Testis (tissue), 3 donors: ENCODE data around the gene CFAP157. TPM values are rescaled to one million over a fixed set of nuclear protein-coding genes. Genes with fewer than 3 reads are reported as not detected.

Experiments used
- DNase-seq: peaks from one replicate; pipeline ENCODE4 v3.0.0-alpha.2; 2019
- H3K27ac ChIP-seq, 2 donors: fragments of 200-600 bp; sonication (generic); one replicate each; pipeline ENCODE4 v1.5.1; 2019
- H3K27me3 ChIP-seq: fragments of 200-600 bp; sonication (generic); one replicate; pipeline ENCODE4 v1.5.1; 2019
- H3K36me3 ChIP-seq: fragments of 200-600 bp; sonication (generic); one replicate; pipeline ENCODE4 v1.5.1; 2017; ENCODE audit warnings: low read depth; ENCODE audit errors: missing control alignments
- H3K4me1 ChIP-seq: fragments of 200-600 bp; sonication (generic); one replicate; pipeline ENCODE4 v1.5.1; 2019
- H3K4me3 ChIP-seq, 2 donors: fragments of 200-600 bp; sonication (generic); one replicate each; pipeline ENCODE4 v1.5.1; 2017 to 2019
- H3K9me3 ChIP-seq: fragments of 200-600 bp; sonication (generic); one replicate; pipeline ENCODE4 v1.5.1; 2017
- POLR2A ChIP-seq: fragments of 450-650 bp; IDR thresholded peaks from one replicate; pipeline ENCODE4 v1.6.1; 2017; ENCODE audit warnings: antibody characterized with exemption, mild to moderate bottlenecking, moderate library complexity
- WGBS, 2 donors: methylation state at CpG; one replicate each; pipeline ENCODE4 v1.1.5; 2018; 5-methylcytosine and 5-hydroxymethylcytosine counted together
- intact Hi-C: fragments of 100-400 bp; cut with DNase I; formaldehyde crosslinking; loops from one replicate; pipeline ENCODE4 v1.15.1; 2023; ENCODE audit warnings: low total_unique reads
- polyA plus RNA-seq: library from polyadenylated mRNA; stranded (reverse); fragments of 350-450 nt; fragmentation: Illumina TruSeq; extraction: RNeasy Lipid Tissue Mini Kit (QIAGEN cat#74804); gene quantifications from one replicate; pipeline ENCODE4 v1.2.3, GENCODE V29; 2014; ENCODE audit warnings: low read depth, low replicate concordance; ENCODE audit not compliant: insufficient read depth
- total RNA-seq, 2 donors: library from RNA; depleted of rRNA; stranded (reverse); fragments of >200 nt; gene quantifications; one replicate each; pipeline ENCODE4 v1.2.3, GENCODE V29; 2016
- TF ChIP-seq, protein P1 (sequence below), 3 experiments: fragments of 450-650 bp in 2 of 3; fragments of 200-600 bp in 1 of 3; sonication (generic) in 1 of 3; IDR thresholded peaks; one replicate each; pipeline ENCODE4 v1.5.1; 2016 to 2019; ENCODE audit warnings: antibody characterized with exemption in 3 of 3, mild to moderate bottlenecking in 2 of 3, moderate library complexity in 1 of 3

The CFAP157 gene
- total and polyA plus RNA-seq, 3 donors from 2014 or later = 11.6 to 30.6 (median 26.5) TPM

DNA sequence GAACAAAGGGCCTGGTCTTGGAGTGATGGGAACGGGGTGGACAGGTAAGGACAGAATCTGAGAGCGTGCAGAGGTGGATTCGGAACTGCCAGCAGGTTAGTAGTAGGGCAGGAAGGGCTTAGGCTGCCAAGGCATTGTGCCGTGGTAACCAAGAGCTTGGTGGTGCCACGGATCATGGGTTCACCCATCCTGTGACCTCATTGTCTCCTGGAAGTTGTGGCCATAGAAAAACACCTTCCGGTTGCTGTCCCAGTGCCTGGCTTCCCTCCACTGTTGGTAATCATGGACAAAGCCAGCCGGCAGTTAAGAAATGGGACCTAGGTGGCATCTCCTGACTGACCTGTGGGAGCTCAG, 42.5 kb upstream of the CFAP157 start:
- H3K27ac ChIP-seq = no peak overlapping the region
- no peaks in the 10 kb centered on the region for H3K27me3 ChIP-seq
- no peaks in the 10 kb centered on the region for H3K9me3 ChIP-seq
- no peak overlapping the region for H3K4me3 ChIP-seq
- no peak for DNase-seq
- H3K4me1 ChIP-seq = no peaks in the 10 kb centered on the region
- no peaks in the 10 kb centered on the region for H3K36me3 ChIP-seq
- intact Hi-C loops = no loop called here
- WGBS, 2 donors = 89 to 98% methylated on average over 6 to 7 of the region's 7 CpGs
- TF ChIP-seq, protein P1, sequence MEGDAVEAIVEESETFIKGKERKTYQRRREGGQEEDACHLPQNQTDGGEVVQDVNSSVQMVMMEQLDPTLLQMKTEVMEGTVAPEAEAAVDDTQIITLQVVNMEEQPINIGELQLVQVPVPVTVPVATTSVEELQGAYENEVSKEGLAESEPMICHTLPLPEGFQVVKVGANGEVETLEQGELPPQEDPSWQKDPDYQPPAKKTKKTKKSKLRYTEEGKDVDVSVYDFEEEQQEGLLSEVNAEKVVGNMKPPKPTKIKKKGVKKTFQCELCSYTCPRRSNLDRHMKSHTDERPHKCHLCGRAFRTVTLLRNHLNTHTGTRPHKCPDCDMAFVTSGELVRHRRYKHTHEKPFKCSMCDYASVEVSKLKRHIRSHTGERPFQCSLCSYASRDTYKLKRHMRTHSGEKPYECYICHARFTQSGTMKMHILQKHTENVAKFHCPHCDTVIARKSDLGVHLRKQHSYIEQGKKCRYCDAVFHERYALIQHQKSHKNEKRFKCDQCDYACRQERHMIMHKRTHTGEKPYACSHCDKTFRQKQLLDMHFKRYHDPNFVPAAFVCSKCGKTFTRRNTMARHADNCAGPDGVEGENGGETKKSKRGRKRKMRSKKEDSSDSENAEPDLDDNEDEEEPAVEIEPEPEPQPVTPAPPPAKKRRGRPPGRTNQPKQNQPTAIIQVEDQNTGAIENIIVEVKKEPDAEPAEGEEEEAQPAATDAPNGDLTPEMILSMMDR (IDR thresholded peaks at IDR 0.05) = no peak
- no peak for TF ChIP-seq POLR2A

DNA sequence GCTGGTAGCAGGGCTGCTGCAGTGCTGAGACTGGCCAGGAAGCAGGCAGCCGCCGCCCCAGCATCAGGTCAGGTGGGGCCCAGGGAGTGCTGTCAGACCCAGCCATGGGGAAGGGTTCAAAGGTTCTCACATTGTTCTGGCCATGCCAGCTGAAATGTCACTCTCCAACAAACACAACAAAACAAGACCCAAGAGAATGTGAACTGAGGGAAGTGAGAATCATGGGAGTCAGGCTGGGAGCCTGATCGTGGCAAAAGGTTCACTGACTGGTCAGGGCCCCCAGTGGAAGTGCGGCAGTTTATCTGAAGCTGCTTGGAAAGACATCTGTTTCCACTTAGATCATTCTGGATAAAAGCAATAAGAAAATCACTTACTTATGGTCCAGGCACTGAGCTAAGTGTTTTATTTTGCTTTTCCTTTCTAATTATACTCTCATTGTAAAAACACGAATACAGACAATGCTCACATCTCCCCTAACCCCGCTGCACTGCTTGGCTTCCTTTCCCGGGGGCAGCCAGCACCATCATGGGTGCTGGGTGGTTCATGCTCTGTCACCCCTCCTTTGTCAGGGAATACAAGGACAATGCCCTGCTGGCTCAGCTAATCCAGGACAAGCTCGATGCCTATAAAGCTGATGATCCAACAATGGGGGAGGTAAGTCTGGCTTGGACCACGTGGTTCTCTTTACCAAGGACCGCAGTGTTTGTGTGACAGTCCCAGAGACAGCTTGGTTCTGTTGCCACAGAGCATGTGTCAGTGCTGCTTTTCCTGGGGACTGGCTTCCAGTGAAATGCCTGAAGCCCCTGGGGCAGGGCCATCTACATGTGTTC, 41.9 kb upstream of the CFAP157 start:
- intact Hi-C loops = no loop called here
- H3K9me3 ChIP-seq = no peaks in the 10 kb centered on the region
- no peak overlapping the region for H3K4me3 ChIP-seq
- TF ChIP-seq, protein P1 (IDR thresholded peaks at IDR 0.05) = no peak
- TF ChIP-seq POLR2A = no peak
- no peak overlapping the region for H3K27ac ChIP-seq
- WGBS, 2 donors = 64 to 76% methylated on average over 5 to 10 of the region's 10 CpGs
- no peak for DNase-seq
- no peaks in the 10 kb centered on the region for H3K4me1 ChIP-seq
- no peaks in the 10 kb centered on the region for H3K36me3 ChIP-seq
- no peaks in the 10 kb centered on the region for H3K27me3 ChIP-seq

DNA sequence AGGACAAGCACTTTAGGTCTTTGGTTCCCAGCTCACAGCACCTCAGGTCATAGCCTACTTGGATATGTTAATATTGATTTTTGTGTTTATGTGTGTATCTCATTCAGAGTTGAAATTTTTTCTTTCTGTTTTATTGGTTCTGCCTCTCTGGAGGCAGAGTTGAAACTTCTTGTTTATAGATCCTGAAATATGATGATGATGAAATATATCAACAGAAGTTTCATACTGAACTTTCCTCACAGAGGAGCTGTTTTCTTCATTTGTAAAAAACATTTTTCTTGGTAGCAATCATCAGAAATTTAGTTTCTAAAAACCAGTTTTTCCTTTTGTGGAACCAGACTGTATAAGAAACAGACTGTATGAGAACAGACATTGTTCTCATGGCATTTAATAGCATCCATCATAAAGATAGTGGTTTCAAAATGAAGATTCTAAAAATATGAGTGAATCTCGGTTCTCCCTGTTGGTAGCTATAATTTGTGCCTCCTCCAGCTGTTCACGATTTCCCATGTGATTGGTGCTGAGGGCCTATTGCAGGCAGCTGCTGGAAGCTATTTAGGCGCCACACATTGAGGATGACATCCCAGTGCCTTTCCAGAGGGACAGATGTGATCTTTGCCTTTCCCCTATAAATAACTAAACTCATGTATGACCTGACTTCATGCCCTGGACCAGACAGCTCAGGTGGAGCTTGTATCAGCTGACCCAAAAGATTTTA, 39.5 kb upstream of the CFAP157 start:
- no peak for DNase-seq

DNA sequence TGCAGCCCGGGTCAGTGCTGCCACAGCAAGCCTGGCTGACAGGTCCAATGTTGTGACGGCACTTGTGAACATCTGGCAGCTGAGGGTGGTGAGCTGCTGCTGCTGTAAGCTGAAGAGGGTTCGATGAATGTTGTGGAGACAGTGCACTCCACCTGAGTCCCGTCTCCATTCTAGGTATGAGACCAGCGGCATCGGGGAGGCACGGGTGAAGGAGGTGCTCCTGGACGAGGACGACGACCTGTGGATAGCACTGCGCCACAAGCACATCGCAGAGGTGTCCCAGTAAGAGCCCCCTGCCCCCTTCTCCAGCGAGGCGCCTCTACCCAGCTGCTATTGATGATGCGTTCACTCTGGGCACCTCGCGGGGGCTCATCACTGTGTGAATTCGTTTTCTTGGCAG, 38.9 kb upstream of the CFAP157 start:
- Histone ChIP-seq H3K36me3 (no peaks in the 10 kb centered on the region), H3K9me3 (no peaks in the 10 kb centered on the region), H3K4me1 (no peaks in the 10 kb centered on the region), H3K4me3 (no peak overlapping the region), H3K27ac (no peak overlapping the region), H3K27me3 (no peaks in the 10 kb centered on the region)
- no peak for DNase-seq
- intact Hi-C loops = no loop called here
- WGBS, 2 donors = 81 to 89% methylated on average over 18 of the region's 18 CpGs
- TF ChIP-seq, protein P1 (IDR thresholded peaks at IDR 0.05) = no peak
- TF ChIP-seq POLR2A = no peak

More for the DNA sequence above, 39.5 kb upstream of the CFAP157 start:
- no peak overlapping the region for H3K27ac ChIP-seq
- no peak for TF ChIP-seq POLR2A
- TF ChIP-seq, protein P1 (IDR thresholded peaks at IDR 0.05) = no peak
- no peaks in the 10 kb centered on the region for H3K27me3 ChIP-seq
- WGBS, 2 donors = 72 to 83% methylated on average over 3 of the region's 3 CpGs
- H3K4me1 ChIP-seq = no peaks in the 10 kb centered on the region
- intact Hi-C loops = no loop called here
- H3K4me3 ChIP-seq = no peak overlapping the region
- no peaks in the 10 kb centered on the region for H3K9me3 ChIP-seq
- no peaks in the 10 kb centered on the region for H3K36me3 ChIP-seq
